Muscle of leg (tissue), 16 donors: Measurements from ENCODE around the gene BACH1. TPM values are rescaled to one million over a fixed set of nuclear protein-coding genes. Genes with fewer than 3 reads are reported as not detected.
A peak's percentile ranks its signal among the peaks of the same experiment; 100 is the strongest.
"Not testable (repeated sequence)": the region's sequence is repeated elsewhere in the genome, so short reads cannot be mapped to it uniquely, and the experiment has no call there.

Experiments
- DNase-seq: peaks from one replicate; pipeline ENCODE4 v3.0.0; 2013
- H3K27ac ChIP-seq: one replicate; pipeline ENCODE4 v1.5.1; 2013; ENCODE audit warnings: mild to moderate bottlenecking, low read length, control low read depth
- H3K27me3 ChIP-seq: one replicate; pipeline ENCODE4 v1.6.1; 2013; ENCODE audit warnings: low read length; ENCODE audit not compliant: control insufficient read depth, insufficient read depth
- H3K36me3 ChIP-seq: one replicate; pipeline ENCODE4 v1.6.1; 2013; ENCODE audit warnings: low read length; ENCODE audit not compliant: control insufficient read depth, insufficient read depth
- H3K4me1 ChIP-seq: one replicate; pipeline ENCODE4 v1.6.1; 2013; ENCODE audit warnings: low read length; ENCODE audit not compliant: control insufficient read depth, insufficient read depth
- H3K4me3 ChIP-seq: one replicate; pipeline ENCODE4 v1.5.1; 2013; ENCODE audit warnings: low read length, control low read depth
- H3K9me3 ChIP-seq: replicated peaks from 2 replicates; pipeline ENCODE4 v1.6.1; 2013; ENCODE audit warnings: low read depth, low read length; ENCODE audit not compliant: control insufficient read depth
- WGBS: methylation state at CpG from one replicate; pipeline ENCODE4 v1.1.5; 2013; ENCODE audit warnings: missing lambda C conversion rate; ENCODE audit not compliant: insufficient coverage; 5-methylcytosine and 5-hydroxymethylcytosine counted together
- long read RNA-seq, 11 donors: transcript quantifications; one replicate each; lab custom pipeline, GENCODE V29; 2026
- polyA plus RNA-seq, 8 donors: library from polyadenylated mRNA; unstranded; fragments of 120-200 nt; gene quantifications; one replicate each; pipeline versions ENCODE4 v1.2.1 to v1.2.3, GENCODE V29; 2013; ENCODE audit warnings: inconsistent platforms in 1 of 8, low replicate concordance in 1 of 8; ENCODE audit not compliant: insufficient read length in 8 of 8, insufficient read depth in 1 of 8
- total RNA-seq: library from RNA; stranded (reverse); fragments of 120-200 nt; gene quantifications from one replicate; pipeline ENCODE4 v1.2.4, GENCODE V29; 2013

BACH1 gene
- 73.5 TPM for total RNA-seq
- 10 to 100 TPM; 17.1 to 28.5 (median 24.1) TPM for polyA plus RNA-seq
- long read RNA-seq, donor 1, partial matches to known transcripts, result 6 of 6 reads
- long read RNA-seq, donor 1, other reads (novel, unspliced or antisense), result 0 of 6 reads
- long read RNA-seq, donor 2, result 0 reads
- long read RNA-seq, donor 3, full-length matches to known transcripts, result 3 of 11 reads
- long read RNA-seq, donor 3, partial matches to known transcripts, result 8 of 11 reads
- long read RNA-seq, donor 3, other reads (novel, unspliced or antisense), result 0 of 11 reads
- long read RNA-seq, donor 4, full-length matches to known transcripts, result 2 of 2 reads
- long read RNA-seq, donor 4, partial matches to known transcripts, result 0 of 2 reads
- long read RNA-seq, donor 4, other reads (novel, unspliced or antisense), result 0 of 2 reads
- long read RNA-seq, donor 5, full-length matches to known transcripts, result 5 of 12 reads
- long read RNA-seq, donor 5, partial matches to known transcripts, result 7 of 12 reads
- long read RNA-seq, donor 5, other reads (novel, unspliced or antisense), result 0 of 12 reads
- long read RNA-seq, donor 6, full-length matches to known transcripts, result 3 of 3 reads
- long read RNA-seq, donor 6, partial matches to known transcripts, result 0 of 3 reads
- long read RNA-seq, donor 6, other reads (novel, unspliced or antisense), result 0 of 3 reads
- long read RNA-seq, donor 7, full-length matches to known transcripts, result 4 of 4 reads
- long read RNA-seq, donor 7, partial matches to known transcripts, result 0 of 4 reads
- long read RNA-seq, donor 7, other reads (novel, unspliced or antisense), result 0 of 4 reads
- long read RNA-seq, donor 8, full-length matches to known transcripts, result 2 of 2 reads
- long read RNA-seq, donor 8, partial matches to known transcripts, result 0 of 2 reads
- long read RNA-seq, donor 8, other reads (novel, unspliced or antisense), result 0 of 2 reads
- long read RNA-seq, donor 9, full-length matches to known transcripts, result 1 of 1 reads
- long read RNA-seq, donor 9, partial matches to known transcripts, result 0 of 1 reads
- long read RNA-seq, donor 9, other reads (novel, unspliced or antisense), result 0 of 1 reads
- long read RNA-seq, donor 10, full-length matches to known transcripts, result 3 of 9 reads
- long read RNA-seq, donor 10, partial matches to known transcripts, result 6 of 9 reads
- long read RNA-seq, donor 10, other reads (novel, unspliced or antisense), result 0 of 9 reads
- long read RNA-seq, donor 11, full-length matches to known transcripts, result 3 of 3 reads
- long read RNA-seq, donor 11, partial matches to known transcripts, result 0 of 3 reads
- long read RNA-seq, donor 11, other reads (novel, unspliced or antisense), result 0 of 3 reads

- Histone ChIP-seq H3K36me3 (no peaks in the 10 kb centered on the region), H3K4me1 (peaks cover 15% of the 10 kb centered on the region), H3K27ac (peak within 1 kb of the TSS; percentile 92), H3K9me3 (no peaks in the 10 kb centered on the region), H3K4me3 (peak within 1 kb of the TSS; percentile 82), H3K27me3 (no peaks in the 10 kb centered on the region)
- under 1% methylated on average over 76 of the region's 87 CpGs for WGBS
- DNase-seq, result peak; percentile 95
Observed at GRCh38 chr21:29298348-29299045, at the start of gene BACH1. BACH1 (plus strand) TSS chr21:29298922; CDS start chr21:29321281, 22,359 bp downstream.

- not testable (repeated sequence) for H3K36me3 ChIP-seq, H3K27ac ChIP-seq, H3K9me3 ChIP-seq, H3K4me1 ChIP-seq, DNase-seq, H3K4me3 ChIP-seq, H3K27me3 ChIP-seq
Observed at GRCh38 chr21:29249289-29249688, 49.4 kb upstream of the BACH1 start.

- 72% methylated on average over 2 of the region's 5 CpGs for WGBS
- no peaks in the 10 kb centered on the region for H3K27me3 ChIP-seq
- no peaks in the 10 kb centered on the region for H3K36me3 ChIP-seq
- no peak overlapping the region for H3K27ac ChIP-seq
- H3K9me3 ChIP-seq, result peaks cover 7% of the 10 kb centered on the region
- no peaks in the 10 kb centered on the region for H3K4me1 ChIP-seq
- no peak overlapping the region for H3K4me3 ChIP-seq
- no peak for DNase-seq
Observed at GRCh38 chr21:29250636-29251035, 48.1 kb upstream of the BACH1 start.

GRCh38 chr21:29253861-29254260, 44.9 kb upstream of the BACH1 start:
- not testable (repeated sequence) for DNase-seq, H3K4me1 ChIP-seq

GRCh38 chr21:29254550-29254949, 44.2 kb upstream of the BACH1 start:
- no peaks in the 10 kb centered on the region for H3K4me1 ChIP-seq
- no peak for DNase-seq
- no peak overlapping the region for H3K27ac ChIP-seq
- no CpG with 5 or more reads among the region's 1 CpG for WGBS
- no peak overlapping the region for H3K4me3 ChIP-seq
- H3K27me3 ChIP-seq, result no peaks in the 10 kb centered on the region
- H3K36me3 ChIP-seq, result no peaks in the 10 kb centered on the region
- H3K9me3 ChIP-seq, result peaks cover 7% of the 10 kb centered on the region

More at GRCh38 chr21:29253861-29254260, 44.9 kb upstream of the BACH1 start:
- not testable (repeated sequence) for H3K4me3 ChIP-seq, H3K27ac ChIP-seq, H3K36me3 ChIP-seq, H3K27me3 ChIP-seq, H3K9me3 ChIP-seq

GRCh38 chr21:29256126-29256910, 42.4 kb upstream of the BACH1 start:
- H3K4me3 ChIP-seq, result no peak overlapping the region
- no peaks in the 10 kb centered on the region for H3K4me1 ChIP-seq
- peak; percentile 54 for DNase-seq
- no peaks in the 10 kb centered on the region for H3K36me3 ChIP-seq
- peak overlapping the region; percentile 10 for H3K27ac ChIP-seq
- H3K27me3 ChIP-seq, result no peaks in the 10 kb centered on the region
- WGBS, result no CpG with 5 or more reads among the region's 7 CpGs
- peaks cover 7% of the 10 kb centered on the region for H3K9me3 ChIP-seq

GRCh38 chr21:29257701-29258100, 41.0 kb upstream of the BACH1 start:
- Histone ChIP-seq H3K27me3 (no peaks in the 10 kb centered on the region), H3K4me1 (no peaks in the 10 kb centered on the region), H3K9me3 (peaks cover 7% of the 10 kb centered on the region), H3K36me3 (no peaks in the 10 kb centered on the region), H3K27ac (no peak overlapping the region), H3K4me3 (no peak overlapping the region)
- no CpG with 5 or more reads among the region's 2 CpGs for WGBS
- no peak for DNase-seq

- no peak for DNase-seq
- Histone ChIP-seq H3K27ac (no peak overlapping the region), H3K36me3 (no peaks in the 10 kb centered on the region), H3K4me1 (no peaks in the 10 kb centered on the region), H3K9me3 (no peaks in the 10 kb centered on the region), H3K4me3 (no peak overlapping the region), H3K27me3 (no peaks in the 10 kb centered on the region)
- WGBS, result 38% methylated on average over 2 of the region's 5 CpGs
Observed at GRCh38 chr21:29258626-29259338, 39.9 kb upstream of the BACH1 start.
